PC-9 (cell line): Measurements from ENCODE around the gene LGALS9.

Experiments
- EZH2 ChIP-seq: fragments of 200-600 bp; sonication (generic); IDR thresholded peaks from 2 replicates; pipeline ENCODE4 v1.8.0; 2017; ENCODE audit warnings: antibody characterized with exemption, low read depth
- TF ChIP-seq, protein P1 (sequence below): fragments of 200-600 bp; sonication (generic); conservative IDR thresholded peaks from 2 replicates; pipeline ENCODE4 v1.6.1; 2017; ENCODE audit warnings: mixed run types, antibody characterized with exemption, mild to moderate bottlenecking, moderate library complexity

DNA sequence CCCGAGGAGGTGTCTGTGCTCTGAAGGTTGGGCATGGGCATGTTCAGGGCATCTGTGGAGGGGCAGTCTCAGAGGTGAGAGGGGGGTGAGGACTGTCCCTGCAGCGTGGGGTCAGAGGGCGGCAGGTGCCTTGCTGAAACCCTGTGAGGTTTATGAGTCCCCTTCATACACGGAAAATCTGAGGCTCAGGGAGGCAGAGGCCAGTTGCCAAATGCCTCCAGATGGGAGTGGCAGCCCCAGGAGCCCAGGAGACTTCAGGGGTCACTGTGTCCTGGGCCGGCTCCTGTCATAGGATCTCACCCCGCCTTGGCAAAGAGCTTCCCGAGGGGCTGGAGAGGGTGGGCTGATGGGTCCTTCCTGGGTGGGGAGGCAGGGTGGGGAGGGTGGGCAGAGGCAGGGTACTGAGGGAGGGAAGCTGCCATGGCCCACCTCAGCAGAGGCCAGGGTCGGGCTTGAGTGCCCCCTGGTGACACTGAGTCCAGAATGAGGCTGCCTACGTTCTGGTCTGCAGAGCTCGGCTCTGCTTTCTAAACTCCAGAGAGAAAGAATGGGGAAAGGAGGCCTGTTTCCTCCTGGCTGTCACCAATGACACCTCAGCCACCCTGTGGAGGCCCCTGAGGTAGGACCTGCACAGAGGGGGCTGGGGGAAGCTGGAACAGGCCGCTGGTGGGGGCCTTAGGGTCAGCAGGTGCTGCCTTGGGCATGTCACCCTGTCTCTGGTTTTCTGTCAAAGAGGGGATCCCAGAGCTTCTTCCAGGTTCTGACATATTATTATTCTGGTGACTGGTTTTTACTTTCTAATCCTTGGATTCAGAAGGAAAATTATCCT lies 1.1 kb downstream of the LGALS9 start:
- TF ChIP-seq, protein P1, sequence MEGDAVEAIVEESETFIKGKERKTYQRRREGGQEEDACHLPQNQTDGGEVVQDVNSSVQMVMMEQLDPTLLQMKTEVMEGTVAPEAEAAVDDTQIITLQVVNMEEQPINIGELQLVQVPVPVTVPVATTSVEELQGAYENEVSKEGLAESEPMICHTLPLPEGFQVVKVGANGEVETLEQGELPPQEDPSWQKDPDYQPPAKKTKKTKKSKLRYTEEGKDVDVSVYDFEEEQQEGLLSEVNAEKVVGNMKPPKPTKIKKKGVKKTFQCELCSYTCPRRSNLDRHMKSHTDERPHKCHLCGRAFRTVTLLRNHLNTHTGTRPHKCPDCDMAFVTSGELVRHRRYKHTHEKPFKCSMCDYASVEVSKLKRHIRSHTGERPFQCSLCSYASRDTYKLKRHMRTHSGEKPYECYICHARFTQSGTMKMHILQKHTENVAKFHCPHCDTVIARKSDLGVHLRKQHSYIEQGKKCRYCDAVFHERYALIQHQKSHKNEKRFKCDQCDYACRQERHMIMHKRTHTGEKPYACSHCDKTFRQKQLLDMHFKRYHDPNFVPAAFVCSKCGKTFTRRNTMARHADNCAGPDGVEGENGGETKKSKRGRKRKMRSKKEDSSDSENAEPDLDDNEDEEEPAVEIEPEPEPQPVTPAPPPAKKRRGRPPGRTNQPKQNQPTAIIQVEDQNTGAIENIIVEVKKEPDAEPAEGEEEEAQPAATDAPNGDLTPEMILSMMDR = no peak
- no peak for TF ChIP-seq EZH2
